ENCODE results near the gene RAB27B. TPM values are rescaled to one million over a fixed set of nuclear protein-coding genes. Genes with fewer than 3 reads are reported as not detected.

The RAB27B gene
- total and polyA plus RNA-seq, 2 of the 8 experiments (the other 6 are each of a cell fraction or from before 2014, with no cell fraction given): 0.05 to 0.60 TPM

DNA sequence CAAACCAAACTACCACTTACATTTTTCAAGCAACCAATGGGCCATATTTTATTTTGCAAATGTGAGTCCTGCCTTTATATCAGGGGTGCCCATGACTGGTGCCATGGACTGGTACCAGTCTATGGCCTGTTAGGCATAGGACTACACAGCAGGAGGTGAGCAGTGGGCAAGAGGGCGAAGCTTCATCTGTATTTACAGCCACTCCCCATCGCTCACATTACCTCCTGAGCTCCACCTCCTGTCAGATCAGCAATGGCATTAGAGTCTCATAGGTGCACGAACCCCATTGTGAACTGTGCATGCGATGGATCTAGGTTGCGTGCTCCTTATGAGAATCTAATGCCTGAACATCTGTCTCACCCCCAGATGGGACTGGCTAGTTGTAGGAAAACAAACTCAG lies 77.4 kb downstream of the RAB27B start (continued):
- TF ChIP-seq, protein P1, sequence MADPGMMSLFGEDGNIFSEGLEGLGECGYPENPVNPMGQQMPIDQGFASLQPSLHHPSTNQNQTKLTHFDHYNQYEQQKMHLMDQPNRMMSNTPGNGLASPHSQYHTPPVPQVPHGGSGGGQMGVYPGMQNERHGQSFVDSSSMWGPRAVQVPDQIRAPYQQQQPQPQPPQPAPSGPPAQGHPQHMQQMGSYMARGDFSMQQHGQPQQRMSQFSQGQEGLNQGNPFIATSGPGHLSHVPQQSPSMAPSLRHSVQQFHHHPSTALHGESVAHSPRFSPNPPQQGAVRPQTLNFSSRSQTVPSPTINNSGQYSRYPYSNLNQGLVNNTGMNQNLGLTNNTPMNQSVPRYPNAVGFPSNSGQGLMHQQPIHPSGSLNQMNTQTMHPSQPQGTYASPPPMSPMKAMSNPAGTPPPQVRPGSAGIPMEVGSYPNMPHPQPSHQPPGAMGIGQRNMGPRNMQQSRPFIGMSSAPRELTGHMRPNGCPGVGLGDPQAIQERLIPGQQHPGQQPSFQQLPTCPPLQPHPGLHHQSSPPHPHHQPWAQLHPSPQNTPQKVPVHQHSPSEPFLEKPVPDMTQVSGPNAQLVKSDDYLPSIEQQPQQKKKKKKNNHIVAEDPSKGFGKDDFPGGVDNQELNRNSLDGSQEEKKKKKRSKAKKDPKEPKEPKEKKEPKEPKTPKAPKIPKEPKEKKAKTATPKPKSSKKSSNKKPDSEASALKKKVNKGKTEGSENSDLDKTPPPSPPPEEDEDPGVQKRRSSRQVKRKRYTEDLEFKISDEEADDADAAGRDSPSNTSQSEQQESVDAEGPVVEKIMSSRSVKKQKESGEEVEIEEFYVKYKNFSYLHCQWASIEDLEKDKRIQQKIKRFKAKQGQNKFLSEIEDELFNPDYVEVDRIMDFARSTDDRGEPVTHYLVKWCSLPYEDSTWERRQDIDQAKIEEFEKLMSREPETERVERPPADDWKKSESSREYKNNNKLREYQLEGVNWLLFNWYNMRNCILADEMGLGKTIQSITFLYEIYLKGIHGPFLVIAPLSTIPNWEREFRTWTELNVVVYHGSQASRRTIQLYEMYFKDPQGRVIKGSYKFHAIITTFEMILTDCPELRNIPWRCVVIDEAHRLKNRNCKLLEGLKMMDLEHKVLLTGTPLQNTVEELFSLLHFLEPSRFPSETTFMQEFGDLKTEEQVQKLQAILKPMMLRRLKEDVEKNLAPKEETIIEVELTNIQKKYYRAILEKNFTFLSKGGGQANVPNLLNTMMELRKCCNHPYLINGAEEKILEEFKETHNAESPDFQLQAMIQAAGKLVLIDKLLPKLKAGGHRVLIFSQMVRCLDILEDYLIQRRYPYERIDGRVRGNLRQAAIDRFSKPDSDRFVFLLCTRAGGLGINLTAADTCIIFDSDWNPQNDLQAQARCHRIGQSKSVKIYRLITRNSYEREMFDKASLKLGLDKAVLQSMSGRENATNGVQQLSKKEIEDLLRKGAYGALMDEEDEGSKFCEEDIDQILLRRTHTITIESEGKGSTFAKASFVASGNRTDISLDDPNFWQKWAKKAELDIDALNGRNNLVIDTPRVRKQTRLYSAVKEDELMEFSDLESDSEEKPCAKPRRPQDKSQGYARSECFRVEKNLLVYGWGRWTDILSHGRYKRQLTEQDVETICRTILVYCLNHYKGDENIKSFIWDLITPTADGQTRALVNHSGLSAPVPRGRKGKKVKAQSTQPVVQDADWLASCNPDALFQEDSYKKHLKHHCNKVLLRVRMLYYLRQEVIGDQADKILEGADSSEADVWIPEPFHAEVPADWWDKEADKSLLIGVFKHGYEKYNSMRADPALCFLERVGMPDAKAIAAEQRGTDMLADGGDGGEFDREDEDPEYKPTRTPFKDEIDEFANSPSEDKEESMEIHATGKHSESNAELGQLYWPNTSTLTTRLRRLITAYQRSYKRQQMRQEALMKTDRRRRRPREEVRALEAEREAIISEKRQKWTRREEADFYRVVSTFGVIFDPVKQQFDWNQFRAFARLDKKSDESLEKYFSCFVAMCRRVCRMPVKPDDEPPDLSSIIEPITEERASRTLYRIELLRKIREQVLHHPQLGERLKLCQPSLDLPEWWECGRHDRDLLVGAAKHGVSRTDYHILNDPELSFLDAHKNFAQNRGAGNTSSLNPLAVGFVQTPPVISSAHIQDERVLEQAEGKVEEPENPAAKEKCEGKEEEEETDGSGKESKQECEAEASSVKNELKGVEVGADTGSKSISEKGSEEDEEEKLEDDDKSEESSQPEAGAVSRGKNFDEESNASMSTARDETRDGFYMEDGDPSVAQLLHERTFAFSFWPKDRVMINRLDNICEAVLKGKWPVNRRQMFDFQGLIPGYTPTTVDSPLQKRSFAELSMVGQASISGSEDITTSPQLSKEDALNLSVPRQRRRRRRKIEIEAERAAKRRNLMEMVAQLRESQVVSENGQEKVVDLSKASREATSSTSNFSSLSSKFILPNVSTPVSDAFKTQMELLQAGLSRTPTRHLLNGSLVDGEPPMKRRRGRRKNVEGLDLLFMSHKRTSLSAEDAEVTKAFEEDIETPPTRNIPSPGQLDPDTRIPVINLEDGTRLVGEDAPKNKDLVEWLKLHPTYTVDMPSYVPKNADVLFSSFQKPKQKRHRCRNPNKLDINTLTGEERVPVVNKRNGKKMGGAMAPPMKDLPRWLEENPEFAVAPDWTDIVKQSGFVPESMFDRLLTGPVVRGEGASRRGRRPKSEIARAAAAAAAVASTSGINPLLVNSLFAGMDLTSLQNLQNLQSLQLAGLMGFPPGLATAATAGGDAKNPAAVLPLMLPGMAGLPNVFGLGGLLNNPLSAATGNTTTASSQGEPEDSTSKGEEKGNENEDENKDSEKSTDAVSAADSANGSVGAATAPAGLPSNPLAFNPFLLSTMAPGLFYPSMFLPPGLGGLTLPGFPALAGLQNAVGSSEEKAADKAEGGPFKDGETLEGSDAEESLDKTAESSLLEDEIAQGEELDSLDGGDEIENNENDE (IDR thresholded peaks at IDR 0.05; ENCODE audit: insufficient replicate concordance, low read length): no peak
- no peak for TF ChIP-seq ZNF274 (IDR thresholded peaks at IDR 0.05; ENCODE audit: borderline replicate concordance, extremely low read depth, low read length)
- no peak for TF ChIP-seq CHD2 (IDR thresholded peaks at IDR 0.05; ENCODE audit: low read length)
- TF ChIP-seq SAP30 (IDR thresholded peaks at IDR 0.05; ENCODE audit: insufficient read depth, insufficient replicate concordance, low read length): no peak
- TF ChIP-seq TAF7 (optimal IDR thresholded peaks at IDR 0.05; ENCODE audit: borderline replicate concordance, low read depth, low read length): no peak
- TF ChIP-seq SIRT6 (IDR thresholded peaks at IDR 0.05; ENCODE audit: low read length): no peak
- no peak for TF ChIP-seq SRF (IDR thresholded peaks at IDR 0.05; ENCODE audit: low read depth, low read length)
- TF ChIP-seq CHD1 (IDR thresholded peaks at IDR 0.05; ENCODE audit: low read depth, low read length): no peak
- TF ChIP-seq EZH2 (IDR thresholded peaks at IDR 0.05; ENCODE audit: low read depth, low read length, severe bottlenecking): no peak
- TF ChIP-seq PHF8 (conservative IDR thresholded peaks at IDR 0.05; ENCODE audit: low read depth, low read length): no peak
- TF ChIP-seq, protein P2, sequence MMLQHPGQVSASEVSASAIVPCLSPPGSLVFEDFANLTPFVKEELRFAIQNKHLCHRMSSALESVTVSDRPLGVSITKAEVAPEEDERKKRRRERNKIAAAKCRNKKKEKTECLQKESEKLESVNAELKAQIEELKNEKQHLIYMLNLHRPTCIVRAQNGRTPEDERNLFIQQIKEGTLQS (IDR thresholded peaks at IDR 0.05; ENCODE audit: insufficient read depth, low read depth, low read length): no peak
